ENCODE results near the gene PATZ1. TPM values are rescaled to one million over a fixed set of nuclear protein-coding genes. Genes with fewer than 3 reads are reported as not detected.

The PATZ1 gene
- total RNA-seq, 1 experiment from 2014 or later: 18.6 TPM

- ChIA-PET POLR2A (no interaction called here), CTCF (no interaction called here)
- Histone ChIP-seq H3K9me3 (ENCODE audit: control insufficient read depth, insufficient read depth, low read depth, low read length) (no peaks in the 10 kb centered on the region), H3K4me3 (ENCODE audit: low read depth in 2 of 2, low read length in 2 of 2) (no peak overlapping the region), H3K4me1 (ENCODE audit: control insufficient read depth, insufficient read depth, low read length) (peaks cover 8% of the 10 kb centered on the region), H3K27ac (ENCODE audit: low read length) (no peak overlapping the region), H3K27me3 (ENCODE audit: control insufficient read depth, insufficient read depth, low read length) (no peaks in the 10 kb centered on the region), H3K36me3 (ENCODE audit: control insufficient read depth, insufficient read depth, low read length) (no peaks in the 10 kb centered on the region; the same call in 1 of the 2 replicates)
- in situ Hi-C loops (cut with HindIII; ENCODE audit: low pct_unique_long_range_greater_than_20kb, low sequenced_read_pairs): no loop called here
- no TSS peak for BruUV-seq (replicated peaks)
- intact Hi-C loops (cut with micrococcal nuclease; ENCODE audit: unreplicated experiment): no loop called here
- no peak for ATAC-seq
- no peak for DNase-seq (ENCODE audit: low read depth, low spot score)
- TF ChIP-seq POLR2AphosphoS5 (IDR thresholded peaks at IDR 0.05; ENCODE audit: low read depth, low read length): no peak
- TF ChIP-seq TCF7L2 (IDR thresholded peaks at IDR 0.05; ENCODE audit: low read depth, low read length): no peak
- TF ChIP-seq REST (IDR thresholded peaks at IDR 0.05; ENCODE audit: insufficient read depth in 1 of 2, low read depth in 2 of 2, low read length in 1 of 2): no peak
- no peak for TF ChIP-seq SIN3A (IDR thresholded peaks at IDR 0.05; ENCODE audit: borderline replicate concordance, insufficient read depth, low read depth, low read length)
- TF ChIP-seq, protein P1, sequence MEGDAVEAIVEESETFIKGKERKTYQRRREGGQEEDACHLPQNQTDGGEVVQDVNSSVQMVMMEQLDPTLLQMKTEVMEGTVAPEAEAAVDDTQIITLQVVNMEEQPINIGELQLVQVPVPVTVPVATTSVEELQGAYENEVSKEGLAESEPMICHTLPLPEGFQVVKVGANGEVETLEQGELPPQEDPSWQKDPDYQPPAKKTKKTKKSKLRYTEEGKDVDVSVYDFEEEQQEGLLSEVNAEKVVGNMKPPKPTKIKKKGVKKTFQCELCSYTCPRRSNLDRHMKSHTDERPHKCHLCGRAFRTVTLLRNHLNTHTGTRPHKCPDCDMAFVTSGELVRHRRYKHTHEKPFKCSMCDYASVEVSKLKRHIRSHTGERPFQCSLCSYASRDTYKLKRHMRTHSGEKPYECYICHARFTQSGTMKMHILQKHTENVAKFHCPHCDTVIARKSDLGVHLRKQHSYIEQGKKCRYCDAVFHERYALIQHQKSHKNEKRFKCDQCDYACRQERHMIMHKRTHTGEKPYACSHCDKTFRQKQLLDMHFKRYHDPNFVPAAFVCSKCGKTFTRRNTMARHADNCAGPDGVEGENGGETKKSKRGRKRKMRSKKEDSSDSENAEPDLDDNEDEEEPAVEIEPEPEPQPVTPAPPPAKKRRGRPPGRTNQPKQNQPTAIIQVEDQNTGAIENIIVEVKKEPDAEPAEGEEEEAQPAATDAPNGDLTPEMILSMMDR (IDR thresholded peaks at IDR 0.05): no peak
These were observed 6.9 kb downstream of the PATZ1 start for GRCh38 chr22:31339148-31339832.

- BruUV-seq (replicated peaks): no TSS peak
These were observed 9.0 kb downstream of the PATZ1 start for GRCh38 chr22:31337178-31337577.

More at GRCh38 chr22:31337178-31337577, 9.0 kb downstream of the PATZ1 start:
- Histone ChIP-seq H3K36me3 (ENCODE audit: control insufficient read depth, insufficient read depth, low read length) (no peaks in the 10 kb centered on the region; the same call in 1 of the 2 replicates), H3K9me3 (ENCODE audit: control insufficient read depth, insufficient read depth, low read depth, low read length) (no peaks in the 10 kb centered on the region), H3K4me3 (ENCODE audit: low read depth in 2 of 2, low read length in 2 of 2) (no peak overlapping the region), H3K4me1 (ENCODE audit: control insufficient read depth, insufficient read depth, low read length) (no peaks in the 10 kb centered on the region), H3K27me3 (ENCODE audit: control insufficient read depth, insufficient read depth, low read length) (no peaks in the 10 kb centered on the region), H3K27ac (ENCODE audit: low read length) (no peak overlapping the region)
- TF ChIP-seq SIN3A (IDR thresholded peaks at IDR 0.05; ENCODE audit: borderline replicate concordance, insufficient read depth, low read depth, low read length) (no peak), REST (IDR thresholded peaks at IDR 0.05; ENCODE audit: insufficient read depth in 1 of 2, low read depth in 2 of 2, low read length in 1 of 2) (no peak), TCF7L2 (IDR thresholded peaks at IDR 0.05; ENCODE audit: low read depth, low read length) (no peak), POLR2AphosphoS5 (IDR thresholded peaks at IDR 0.05; ENCODE audit: low read depth, low read length) (no peak)
- TF ChIP-seq, protein P1 (IDR thresholded peaks at IDR 0.05): no peak
- POLR2A ChIA-PET: interaction anchor here (0.9 kb wide), 1 partner anchor 19 kb away, joined by 9 read pairs; no protein-coding TSS in a partner anchor
- no peak for DNase-seq (ENCODE audit: low read depth, low spot score)
- CTCF ChIA-PET: no interaction called here
- intact Hi-C loops (cut with micrococcal nuclease; ENCODE audit: unreplicated experiment) (no loop called here), in situ Hi-C loops (cut with HindIII; ENCODE audit: low pct_unique_long_range_greater_than_20kb, low sequenced_read_pairs) (no loop called here)
- no peak for ATAC-seq

All from Panc1 (cell line).